A549 treated with AZD2906 at 1 μM for 4 hours (cell line): Measurements from ENCODE around the gene NPB. TPM values are rescaled to one million over a fixed set of nuclear protein-coding genes. Genes with fewer than 3 reads are reported as not detected.

Experiments
- total RNA-seq: library from RNA; stranded (reverse); fragments of 200-300 nt; extraction: Qiagen RNA extraction; gene quantifications from 5 replicates; pipeline ENCODE4 v1.2.3, GENCODE V29; 2022

The NPB gene
- 0.33 to 0.67 TPM (median 0.49 TPM) in 5 replicates for total RNA-seq

GRCh38 chr17:81902023-81902652 is at the start of gene NPB:
Gene NPB (plus strand): TSS chr17:81902238. CDS start chr17:81902278, 40 bp downstream.

GRCh38 chr17:81859906-81860755 is 41.9 kb upstream of the NPB start, which contains the start of gene P4HB:
Gene P4HB (minus strand): TSS chr17:81860535. CDS start chr17:81860471, 64 bp downstream.

GRCh38 chr17:81870981-81871386 is 31.1 kb upstream of the NPB start, which contains the start of gene ARHGDIA:
Gene ARHGDIA (minus strand): TSS chr17:81871337. CDS start chr17:81869930, 1,407 bp downstream.

GRCh38 chr17:81911277-81911961 is 9.4 kb downstream of the NPB start, which contains the start of gene PCYT2:
Gene PCYT2 (minus strand): TSS chr17:81911399. CDS start chr17:81911355, 44 bp downstream.

GRCh38 chr17:81917565-81918332 is 15.7 kb downstream of the NPB start, which contains the start of gene SIRT7:
Gene SIRT7 (minus strand): TSS chr17:81918176. CDS start chr17:81918131, 45 bp downstream.

GRCh38 chr17:81927653-81928543 is 25.9 kb downstream of the NPB start, which contains the start of gene MAFG:
Gene MAFG (minus strand): TSS chr17:81927735. CDS start chr17:81923185, 4,550 bp downstream.

GRCh38 chr17:81947189-81947588 is 45.2 kb downstream of the NPB start, which contains the start of gene MYADML2:
Gene MYADML2 (minus strand): TSS chr17:81947233. CDS start chr17:81941741, 5,492 bp downstream.

Other genes starting within 250 kb of the NPB start
- gene PDE6G, start 245.7 kb upstream of the NPB start, total RNA-seq, result 1.5 to 2.8 TPM (median 2.4 TPM) in 5 replicates
- 31.9 to 66.1 TPM (median 60.6 TPM) in 5 replicates for gene OXLD1, start 235.6 kb upstream of the NPB start, total RNA-seq
- 58.3 to 69.6 TPM (median 60.1 TPM) in 5 replicates for gene CCDC137, start 235.5 kb upstream of the NPB start, total RNA-seq
- 44.8 to 49.2 TPM (median 48.3 TPM) in 5 replicates for gene ARL16, start 218.4 kb upstream of the NPB start, total RNA-seq
- gene HGS, start 218.2 kb upstream of the NPB start, total RNA-seq, result 127 to 207 TPM (median 193 TPM) in 5 replicates
- 223 to 334 TPM (median 303 TPM) in 5 replicates for gene MRPL12, start 198.9 kb upstream of the NPB start, total RNA-seq
- 26.6 to 46.9 TPM (median 43.3 TPM) in 5 replicates for gene SLC25A10, start 190.0 kb upstream of the NPB start, total RNA-seq
- gene GCGR, start 98.1 kb upstream of the NPB start, total RNA-seq, result 0.14 to 0.55 TPM (median 0.34 TPM) in 5 replicates
- 79.5 to 107 TPM (median 101 TPM) in 5 replicates for gene MCRIP1, start 68.9 kb upstream of the NPB start, total RNA-seq
- 0.08 to 0.35 TPM (median 0.18 TPM) in 5 replicates for gene PPP1R27, start 67.2 kb upstream of the NPB start, total RNA-seq
- gene P4HB, start 41.7 kb upstream of the NPB start, total RNA-seq, result 673 to 727 TPM (median 692 TPM) in 5 replicates
- 592 to 701 TPM (median 654 TPM) in 5 replicates for gene ARHGDIA, start 30.9 kb upstream of the NPB start, total RNA-seq
- gene ALYREF, start 10.7 kb upstream of the NPB start, total RNA-seq, result 167 to 248 TPM (median 232 TPM) in 5 replicates
- gene ANAPC11, start 10.5 kb upstream of the NPB start, total RNA-seq, result 185 to 310 TPM (median 289 TPM) in 5 replicates
- 14.1 to 18.1 TPM (median 16.6 TPM) in 5 replicates for gene PCYT2, start 9.2 kb downstream of the NPB start, total RNA-seq
- gene SIRT7, start 15.9 kb downstream of the NPB start, total RNA-seq, result 27.2 to 45.6 TPM (median 41.6 TPM) in 5 replicates
- 23.3 to 32.3 TPM (median 28.5 TPM) in 5 replicates for gene MAFG, start 25.5 kb downstream of the NPB start, total RNA-seq
- gene PYCR1, start 35.1 kb downstream of the NPB start, total RNA-seq, result 68.3 to 88.4 TPM (median 85.4 TPM) in 5 replicates
- not detected in 5 replicates for gene MYADML2, start 45.0 kb downstream of the NPB start, total RNA-seq
- gene NOTUM, start 58.9 kb downstream of the NPB start, total RNA-seq, result 0.18 to 0.55 TPM (median 0.34 TPM) in 5 replicates
- 20.1 to 29.2 TPM (median 26.5 TPM) in 5 replicates for gene ASPSCR1, start 75.4 kb downstream of the NPB start, total RNA-seq
- gene CENPX, start 120.6 kb downstream of the NPB start, total RNA-seq, result 135 to 206 TPM (median 183 TPM) in 5 replicates
- gene LRRC45, start 121.1 kb downstream of the NPB start, total RNA-seq, result 8.9 to 17.5 TPM (median 12.8 TPM) in 5 replicates
- gene RAC3, start 129.4 kb downstream of the NPB start, total RNA-seq, result 24.9 to 43.1 TPM (median 39.9 TPM) in 5 replicates
- 65.2 to 110 TPM (median 102 TPM) in 5 replicates for gene DCXR, start 135.5 kb downstream of the NPB start, total RNA-seq
- gene RFNG, start 149.6 kb downstream of the NPB start, total RNA-seq, result 16.5 to 26.6 TPM (median 25.1 TPM) in 5 replicates
- gene GPS1, start 149.7 kb downstream of the NPB start, total RNA-seq, result 108 to 148 TPM (median 138 TPM) in 5 replicates
- 73.5 to 153 TPM (median 133 TPM) in 5 replicates for gene DUS1L, start 163.6 kb downstream of the NPB start, total RNA-seq
- gene FASN, start 196.0 kb downstream of the NPB start, total RNA-seq, result 112 to 154 TPM (median 145 TPM) in 5 replicates